GM21737 (cell line): ENCODE measurements around the gene GPR75.

Experiments
- ATAC-seq: cut with Tn5 transposase; IDR thresholded peaks from one replicate; pipeline ENCODE4 v1.9.1; 2021; ENCODE audit warnings: mild to moderate bottlenecking, moderate library complexity; ENCODE audit not compliant: unreplicated experiment

Gene GPR75

DNA sequence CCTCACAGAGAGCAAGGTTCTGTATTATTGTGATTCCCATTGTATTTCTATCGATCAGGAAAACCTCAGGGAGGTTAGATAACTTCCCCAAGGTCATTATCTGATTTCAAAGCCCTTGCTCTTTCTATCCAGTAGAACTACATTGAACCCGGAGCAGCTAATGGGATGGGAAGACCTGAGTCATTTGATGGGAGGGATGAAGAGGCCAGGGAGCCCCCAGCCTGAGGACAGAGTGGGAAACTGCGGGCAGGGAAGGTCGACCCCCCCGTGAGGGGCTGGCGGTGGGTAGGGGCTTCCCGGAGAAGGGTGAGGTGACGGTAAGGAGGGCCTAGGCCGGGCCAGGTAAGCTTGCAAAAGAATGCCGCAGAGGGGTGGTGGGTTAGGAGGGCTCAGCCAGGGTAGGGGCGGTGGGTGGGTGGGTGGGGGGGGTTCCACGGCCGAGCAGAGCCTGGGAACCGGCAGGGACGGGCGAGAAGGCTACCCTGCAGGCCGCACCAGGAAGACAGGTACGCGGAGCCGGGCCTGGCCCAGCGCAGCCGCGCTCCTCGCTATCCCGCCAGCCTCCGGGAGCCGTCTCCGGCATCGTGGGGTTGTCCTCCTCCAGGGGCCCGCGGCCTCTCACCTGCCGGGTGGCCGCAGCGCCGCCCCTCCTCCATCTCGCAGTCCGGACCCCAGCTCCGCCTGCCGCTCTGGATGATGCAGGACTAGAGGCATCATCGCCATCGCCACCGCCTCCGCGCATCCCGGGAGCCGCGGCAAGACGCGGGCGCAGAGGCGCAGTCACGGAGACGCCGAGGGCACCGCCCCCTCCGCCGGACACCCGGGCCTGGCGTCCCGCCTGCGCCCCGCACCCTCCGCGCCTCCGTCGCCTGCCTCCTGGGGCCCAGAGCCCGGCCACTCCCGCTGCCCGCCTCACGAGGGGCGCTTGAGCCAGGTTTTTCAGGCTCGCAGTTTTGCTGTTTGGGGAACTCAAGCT lies at the start of gene GPR75:
Gene GPR75, minus strand, starts transcription at position 762 of the 976 bp plus-strand sequence. CDS start 5,211 bp downstream, outside the sequence.
- ATAC-seq, result no peak

DNA sequence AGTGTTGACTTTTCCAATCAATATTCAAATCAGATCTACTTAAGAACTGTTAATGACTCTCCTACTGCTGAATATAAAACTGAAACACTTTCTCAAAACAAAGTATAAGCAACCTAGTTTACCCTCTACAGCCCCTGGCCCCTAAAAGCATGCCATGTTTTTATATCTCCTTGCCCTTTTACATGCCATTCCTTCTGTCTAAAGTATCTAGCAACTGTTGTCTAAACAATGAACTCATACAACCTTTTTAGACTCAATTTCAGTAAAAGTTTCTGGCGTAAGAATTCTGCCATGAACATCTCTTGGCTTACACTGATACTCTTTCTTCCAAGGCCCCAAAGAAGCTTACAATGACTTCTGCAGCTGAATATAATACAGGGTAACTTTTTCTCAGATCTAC lies 47.8 kb upstream of the GPR75 start:
- ATAC-seq, result no peak

DNA sequence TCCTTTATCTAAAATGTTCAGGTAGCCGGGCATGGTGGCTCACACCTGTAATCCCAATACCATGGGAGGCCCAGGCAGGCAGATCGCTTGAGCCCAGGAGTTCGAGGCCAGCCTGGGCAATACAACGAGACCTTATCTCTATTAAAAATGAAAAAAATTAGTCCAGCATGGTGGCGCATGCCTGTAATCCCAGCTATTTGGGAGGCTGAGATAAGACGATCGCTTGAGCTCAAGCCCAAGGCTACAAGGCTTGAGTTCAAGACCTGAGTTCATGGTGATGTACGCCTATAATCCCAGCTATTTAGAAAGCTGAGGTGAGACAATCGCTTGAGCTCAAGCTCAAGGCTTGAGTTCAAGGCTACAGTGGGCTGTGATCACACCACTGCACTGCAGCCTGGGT lies 45.6 kb upstream of the GPR75 start:
- no peak for ATAC-seq

DNA sequence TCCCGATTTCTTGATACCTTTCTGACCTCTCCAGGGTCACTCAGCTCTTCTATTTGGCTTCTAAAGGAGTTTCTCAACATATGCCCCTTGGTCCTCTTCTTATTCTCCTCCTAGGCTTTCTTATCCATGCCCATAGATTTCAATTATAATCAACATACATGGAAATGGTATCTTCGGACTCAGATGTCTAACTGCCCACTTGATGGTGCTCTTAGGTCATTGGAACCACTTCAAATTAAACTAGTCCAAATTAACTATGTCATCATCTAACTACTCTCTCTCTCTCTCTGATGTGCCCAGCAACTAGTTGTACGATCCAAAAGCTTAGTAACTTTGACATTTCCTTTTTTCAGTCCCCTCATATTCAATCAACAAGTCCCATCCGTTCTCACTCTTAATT lies 43.2 kb upstream of the GPR75 start:
- ATAC-seq, result no peak

DNA sequence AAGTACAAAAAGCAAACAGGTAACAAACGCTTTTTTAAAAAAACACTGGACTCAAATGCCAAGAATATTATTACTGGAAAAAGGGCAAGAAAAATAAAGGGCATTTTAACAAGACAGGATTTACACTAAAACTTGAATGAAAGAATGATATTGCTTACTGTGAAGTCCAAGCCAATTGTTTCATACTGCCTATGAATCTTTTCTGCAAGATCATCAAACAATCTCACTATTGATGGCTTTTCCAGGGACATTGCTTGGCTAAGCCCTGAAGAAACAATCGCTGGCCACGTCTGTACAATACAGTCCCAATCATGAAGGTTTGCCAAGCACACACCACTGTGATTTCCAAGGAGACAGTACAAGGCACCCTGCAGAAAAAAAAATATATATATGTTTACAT lies 41.4 kb upstream of the GPR75 start:
- no peak for ATAC-seq

DNA sequence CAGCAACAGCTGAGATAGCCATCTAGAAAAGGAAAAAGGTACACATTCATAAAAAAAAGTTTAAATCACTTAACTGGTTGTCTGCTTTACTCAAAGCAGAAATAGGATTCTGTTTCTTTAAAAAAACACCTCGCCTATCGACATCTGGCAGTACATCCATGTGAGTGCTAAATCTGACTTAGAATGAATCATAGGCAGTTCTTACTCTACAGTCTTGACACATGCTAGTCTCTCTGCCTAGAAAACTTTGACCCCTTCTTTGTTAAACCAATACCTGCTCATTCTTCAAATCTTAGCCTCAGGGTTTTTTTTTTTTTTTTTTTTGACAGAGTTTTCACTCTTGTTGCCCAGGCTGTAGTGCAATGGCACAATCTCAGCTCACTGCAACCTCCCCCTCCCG lies 37.1 kb upstream of the GPR75 start:
- no peak for ATAC-seq

DNA sequence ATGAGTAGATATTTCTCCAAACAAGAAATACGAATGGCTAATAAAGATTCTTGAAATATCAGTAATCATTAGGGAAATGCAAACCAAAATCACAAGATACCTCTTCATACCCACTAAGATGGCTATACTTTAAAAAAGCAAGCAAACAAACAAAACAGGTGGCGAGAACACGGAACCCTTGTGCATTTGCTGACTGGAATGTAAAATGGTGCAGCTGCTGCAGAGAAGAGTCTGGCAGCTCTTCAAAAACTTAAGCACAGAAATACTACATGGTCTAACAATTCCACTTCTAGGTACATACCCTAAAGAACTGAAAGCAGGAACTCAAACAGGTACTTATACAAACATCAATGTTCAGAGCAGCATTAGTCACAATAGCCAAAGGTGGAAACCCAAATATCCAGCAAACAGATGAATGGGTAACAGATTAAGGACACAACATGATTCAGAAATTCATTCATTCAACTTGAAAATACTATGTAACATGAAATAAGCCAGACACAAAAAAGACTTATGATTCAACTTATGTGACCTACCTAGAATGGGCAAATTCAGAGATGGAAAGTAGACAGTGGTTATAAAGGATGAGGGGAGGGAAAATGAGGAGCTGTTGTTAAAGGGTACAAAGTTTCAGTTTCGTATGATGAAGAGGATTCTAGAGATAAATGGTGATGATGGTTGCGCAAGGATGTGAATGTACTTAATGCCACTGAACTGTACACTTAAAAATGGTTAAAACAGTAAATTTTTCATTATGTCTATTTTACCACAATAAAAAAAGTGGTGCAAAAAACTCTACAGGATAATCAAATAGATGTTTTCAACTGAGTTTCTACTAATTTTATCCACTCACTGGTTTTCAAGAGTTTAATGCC lies 26.9 kb upstream of the GPR75 start:
- no peak for ATAC-seq

DNA sequence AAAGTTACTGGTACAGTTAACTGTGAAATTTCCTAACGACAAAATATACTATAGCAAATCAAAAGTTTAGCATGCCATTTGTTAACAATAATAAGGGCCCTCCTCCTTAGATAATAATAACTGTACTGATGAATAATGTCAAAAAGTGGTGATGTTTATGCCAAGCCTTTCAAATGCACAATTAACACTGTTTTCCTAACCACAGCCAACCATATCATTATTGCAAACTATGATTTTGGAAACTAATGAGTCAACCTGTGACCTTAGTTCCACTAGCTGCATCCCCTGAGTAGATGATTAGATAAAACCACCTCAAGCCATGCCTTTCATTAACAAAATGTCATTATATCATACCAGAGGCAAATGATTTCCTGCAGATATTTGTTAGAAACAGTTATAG lies 25.1 kb upstream of the GPR75 start:
- ATAC-seq, result no peak

DNA sequence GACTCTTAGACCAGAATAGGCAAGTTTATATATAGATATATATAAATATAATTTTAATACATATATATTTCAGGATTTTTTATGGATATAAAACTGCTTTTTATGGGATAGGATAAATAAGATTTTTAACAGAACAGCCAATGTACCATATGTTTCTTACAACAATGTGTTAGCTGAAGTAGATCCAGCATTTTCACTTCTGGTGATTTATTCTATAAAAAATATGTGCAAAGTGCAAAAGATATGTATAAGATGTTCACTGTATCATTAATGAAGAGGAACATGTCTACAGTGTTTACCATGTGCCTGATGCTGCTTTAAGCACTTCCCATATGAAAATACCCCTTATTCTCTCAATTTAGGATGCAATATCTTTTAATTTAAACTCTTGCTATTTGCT lies 22.2 kb upstream of the GPR75 start:
- ATAC-seq, result no peak

DNA sequence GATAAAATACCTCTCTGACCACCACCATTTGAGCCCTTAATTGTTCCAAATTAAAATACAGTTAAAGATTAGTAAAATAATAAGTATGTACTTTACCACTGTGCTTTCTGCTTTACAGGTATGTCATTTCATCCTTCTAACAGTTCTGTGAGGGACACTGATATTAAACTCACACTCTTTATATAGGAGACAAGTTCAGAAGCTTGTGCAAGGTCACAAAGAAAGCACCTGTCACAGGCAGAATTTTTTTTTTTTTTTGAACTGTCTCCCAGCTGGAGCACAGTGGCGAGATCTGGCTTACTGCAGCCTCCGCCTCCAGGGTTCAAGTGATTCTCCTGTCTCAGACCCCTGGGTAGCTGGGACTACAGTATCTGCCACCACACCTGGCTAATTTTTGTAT lies 21.6 kb upstream of the GPR75 start:
- ATAC-seq, result no peak

DNA sequence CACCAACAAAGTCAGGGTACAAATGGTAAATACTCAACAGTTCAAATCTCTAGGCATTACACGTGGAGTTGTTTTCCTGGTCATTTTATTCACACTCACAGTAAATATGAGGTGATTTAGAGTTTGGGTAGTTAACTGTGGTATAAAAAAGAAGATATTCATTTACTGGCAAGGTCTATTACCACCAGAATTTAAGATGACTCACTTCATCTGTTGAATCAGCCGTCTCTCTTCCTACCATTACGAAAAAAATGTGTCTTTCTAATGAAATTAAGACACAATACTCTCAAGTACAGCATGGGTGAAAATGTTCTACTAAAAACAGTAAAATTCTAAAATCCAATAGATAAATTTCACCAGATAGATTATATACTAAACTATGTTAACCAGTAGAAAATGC lies 21.0 kb upstream of the GPR75 start:
- no peak for ATAC-seq

DNA sequence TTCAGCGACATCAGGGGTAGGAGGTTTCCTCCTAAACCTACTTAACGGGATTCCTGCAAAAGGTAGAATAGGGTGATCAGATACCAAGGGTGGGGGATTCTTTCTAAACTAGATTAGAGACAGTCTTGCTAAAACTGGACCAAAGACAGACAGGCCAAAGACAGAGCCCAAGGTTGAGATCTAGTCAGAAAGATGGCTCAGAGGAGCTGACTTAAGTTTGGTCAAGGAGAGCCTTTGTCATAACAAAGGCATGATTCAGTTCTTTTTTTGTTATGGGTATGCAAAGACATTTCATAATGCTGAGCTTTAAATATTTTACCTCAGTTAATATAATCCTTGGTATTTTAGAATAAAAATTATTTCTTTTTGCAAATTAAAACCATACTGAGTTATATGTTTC lies 17.8 kb upstream of the GPR75 start:
- ATAC-seq, result no peak

DNA sequence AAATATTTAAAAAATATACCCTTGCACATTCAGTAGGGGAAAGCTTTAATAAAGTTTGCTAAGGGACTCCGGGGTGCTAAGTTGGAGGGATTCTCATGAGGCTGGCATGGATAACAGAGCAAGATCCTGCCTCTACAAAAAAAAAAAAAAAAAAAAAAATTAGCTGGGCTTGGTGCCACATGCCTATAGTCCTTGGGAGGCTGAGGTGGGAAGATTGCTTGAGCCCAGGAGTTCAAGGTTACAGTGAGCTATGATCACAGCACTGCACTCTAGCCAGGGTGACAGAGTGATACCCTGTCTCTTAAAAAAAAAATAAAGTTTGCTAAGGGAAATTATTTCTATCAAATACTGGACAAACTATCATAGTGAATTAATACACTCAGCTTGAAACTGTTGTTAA lies 17.3 kb upstream of the GPR75 start:
- no peak for ATAC-seq

DNA sequence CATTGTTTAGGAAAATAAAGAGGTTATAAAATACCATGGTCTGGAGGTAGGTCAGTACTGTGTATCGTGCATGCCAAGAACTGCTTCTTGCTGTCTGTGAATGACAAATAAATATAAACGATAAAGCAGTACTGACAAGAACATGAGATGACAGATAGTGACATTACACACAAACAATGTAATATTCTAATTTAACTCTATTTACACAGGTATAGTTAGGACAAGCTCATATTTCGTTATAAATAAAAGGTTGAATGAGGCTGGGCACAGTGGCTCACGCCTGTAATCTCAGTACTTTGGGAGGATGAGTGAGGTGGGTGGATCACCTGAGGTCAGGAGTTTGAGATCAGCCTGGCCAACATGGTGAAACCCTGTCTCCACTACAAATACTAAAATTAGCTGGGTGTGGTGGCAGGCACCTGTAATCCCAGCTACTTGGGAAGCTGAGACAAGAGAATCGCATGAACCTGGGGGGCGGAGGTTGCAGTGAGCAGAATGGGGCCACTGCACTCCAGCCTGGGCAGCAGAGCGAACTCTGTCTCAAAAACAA lies 14.7 kb upstream of the GPR75 start:
- ATAC-seq, result no peak

DNA sequence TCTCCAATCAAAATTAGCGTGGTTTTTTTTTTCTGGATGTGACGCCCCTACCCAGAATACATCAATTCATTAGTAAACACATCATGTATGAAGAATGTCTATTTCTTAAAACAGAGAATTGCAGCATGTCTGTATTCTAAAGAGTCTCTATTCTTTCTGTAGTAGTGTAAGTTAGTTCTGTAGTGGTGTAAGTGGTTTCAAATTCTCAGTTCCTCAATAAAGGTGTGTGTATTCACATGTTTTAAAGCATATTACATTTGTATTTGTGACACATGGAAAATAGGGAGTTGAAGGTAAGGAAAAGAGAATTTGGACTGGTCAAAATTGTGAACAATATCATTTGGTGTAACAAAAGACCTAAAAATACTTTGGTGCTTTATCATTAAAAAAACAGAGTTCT lies 8.0 kb upstream of the GPR75 start:
- no peak for ATAC-seq

DNA sequence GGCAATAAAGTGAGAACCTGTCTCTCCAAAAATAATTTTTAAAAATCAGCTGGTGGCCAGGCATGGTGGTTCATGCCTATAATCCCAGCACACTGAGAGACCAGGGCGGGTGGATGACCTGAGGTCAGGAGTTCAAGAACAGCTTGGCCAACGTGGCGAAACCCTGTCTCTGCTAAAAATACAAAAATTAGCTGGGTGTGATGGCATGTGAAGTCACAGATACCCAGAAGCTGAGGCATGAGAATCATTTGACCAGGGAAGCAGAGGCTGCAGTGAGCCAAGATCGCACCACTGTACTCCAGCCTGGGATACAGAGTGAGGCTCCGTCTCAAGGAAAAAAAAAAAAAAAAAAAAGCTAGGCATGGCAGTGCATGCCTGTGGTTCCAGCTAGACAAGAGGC lies 7.4 kb upstream of the GPR75 start:
- ATAC-seq, result no peak

DNA sequence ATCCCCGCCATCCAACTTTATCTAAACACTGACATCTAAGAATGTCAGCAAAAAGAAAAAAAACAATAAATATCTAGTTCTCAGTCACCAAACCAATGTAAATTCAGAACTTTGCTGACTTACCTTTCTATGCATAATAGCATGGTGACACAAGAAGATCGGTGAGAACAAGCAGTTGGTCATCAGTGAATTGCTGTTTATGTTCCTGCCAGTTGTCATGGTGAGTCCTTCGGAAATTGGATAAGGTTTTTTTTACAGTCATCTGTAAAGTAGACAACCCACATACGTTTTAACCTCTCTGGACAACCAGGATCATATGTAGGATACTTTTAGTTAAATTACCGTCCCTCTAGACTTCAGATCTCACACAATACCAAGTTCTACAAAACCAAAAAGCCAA lies 6.2 kb upstream of the GPR75 start:
- no peak for ATAC-seq

DNA sequence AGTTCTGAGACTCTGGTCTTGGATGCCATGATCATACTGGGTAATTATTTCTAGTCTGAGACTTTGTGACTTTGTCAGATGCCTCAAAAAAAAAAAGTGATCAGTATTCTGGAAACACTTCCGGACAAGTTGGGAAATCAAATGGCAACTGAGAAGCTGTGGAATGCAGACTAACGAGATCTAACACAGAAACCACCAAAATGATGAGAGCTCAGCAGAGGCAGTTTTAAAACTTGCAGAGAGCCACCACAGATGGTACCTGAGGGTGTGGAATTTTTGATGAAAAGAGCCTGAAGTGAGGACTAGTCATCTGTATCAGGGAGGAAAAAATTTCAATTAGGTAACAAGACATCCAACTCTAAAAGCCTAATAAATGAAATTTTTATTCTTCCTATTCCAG lies 5.5 kb upstream of the GPR75 start:
- ATAC-seq, result no peak

DNA sequence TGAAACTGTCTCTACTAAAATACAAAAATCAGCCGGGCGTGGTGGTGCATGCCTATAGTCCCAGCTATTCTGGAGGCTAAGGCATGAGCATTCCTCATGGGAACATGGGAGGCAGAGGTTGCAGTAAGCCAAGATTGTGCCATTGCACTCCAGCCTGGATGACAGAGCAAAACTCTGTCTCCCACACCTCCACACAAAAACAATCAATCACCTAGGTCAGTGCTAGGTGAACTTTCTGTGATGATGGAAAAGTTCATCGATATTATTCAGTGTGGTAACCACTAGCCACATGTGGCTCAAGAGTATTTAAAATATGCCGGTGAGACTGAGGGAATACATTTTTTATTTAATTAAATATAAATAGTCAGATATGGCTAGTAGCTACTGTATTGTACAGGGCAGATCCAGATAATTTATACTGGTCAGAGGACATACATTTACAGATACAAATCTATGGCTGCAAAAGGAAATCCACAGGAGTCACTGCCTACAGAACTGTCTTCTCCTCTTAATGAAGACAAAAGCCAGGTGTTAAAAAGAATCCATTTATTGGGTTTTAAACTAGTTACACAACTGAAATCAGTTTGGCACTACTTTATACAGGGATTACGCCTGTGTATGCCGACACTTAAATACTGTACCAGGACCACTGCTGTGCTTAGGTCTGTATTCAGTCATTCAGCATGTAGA lies 3.9 kb upstream of the GPR75 start:
- ATAC-seq, result no peak

DNA sequence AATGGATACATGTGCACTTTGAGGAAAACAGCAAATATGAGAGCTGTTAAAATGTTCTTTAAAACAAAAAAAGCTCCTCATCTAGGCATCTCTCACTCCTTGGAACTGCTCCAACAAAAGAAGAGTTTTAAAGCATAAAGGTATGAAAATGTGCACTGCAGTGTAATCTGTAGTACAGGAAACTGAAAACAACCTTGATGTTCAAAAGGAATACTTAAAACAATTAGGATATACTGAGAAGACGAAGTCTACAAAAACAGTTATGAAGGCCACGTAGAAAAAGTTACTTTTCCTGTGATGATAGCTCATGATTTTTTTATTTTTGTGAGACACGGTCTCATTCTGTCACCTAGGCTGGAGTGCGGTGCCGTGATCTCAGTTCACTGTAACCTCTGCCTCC lies 2.1 kb upstream of the GPR75 start:
- ATAC-seq, result no peak

DNA sequence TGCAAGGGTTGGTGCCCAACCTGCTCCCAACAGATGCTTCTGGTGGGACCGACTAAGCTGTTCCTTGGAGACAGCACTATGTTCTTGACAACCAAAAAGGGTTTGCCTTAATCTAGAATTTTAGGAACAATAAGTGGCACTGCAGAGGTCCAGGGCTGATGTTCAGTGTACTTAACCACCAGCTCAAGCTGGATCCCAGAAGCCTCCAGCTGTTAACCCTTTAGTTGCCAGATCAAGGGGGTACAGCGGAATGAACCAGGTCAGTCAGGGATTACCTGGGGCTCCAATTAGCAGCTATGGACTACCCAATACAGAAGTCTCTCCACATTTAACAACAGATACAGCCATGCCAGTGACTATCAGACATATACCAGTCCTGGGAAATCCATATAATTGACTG lies 3.5 kb downstream of the GPR75 start:
- no peak for ATAC-seq
